GM23338 (cell line): Measurements from ENCODE around the gene CDC42EP5. TPM values are rescaled to one million over a fixed set of nuclear protein-coding genes. Genes with fewer than 3 reads are reported as not detected.

Experiments used
- ATAC-seq: fragments of 200-7000 bp; cut with Tn5 transposase; 3 replicates; pipeline ENCODE4 v1.9.1; 2020
- DNase-seq: peaks from one replicate; pipeline ENCODE4 v3.0.0-alpha.2; 2015; ENCODE audit warnings: low spot score
- H2AFZ ChIP-seq: fragments of 200-600 bp; sonication (generic); 2 replicates; pipeline ENCODE4 v1.8.0; 2016; ENCODE audit warnings: antibody characterized with exemption, mild to moderate bottlenecking, moderate library complexity
- H3F3A ChIP-seq: fragments of 200-600 bp; sonication (generic); replicated peaks from 2 replicates; pipeline ENCODE4 v1.8.0; 2017; ENCODE audit warnings: antibody characterized with exemption, mixed run types, low read depth
- H3K27ac ChIP-seq: fragments of 200-600 bp; sonication (generic); 2 replicates; pipeline ENCODE4 v1.6.1; 2016; ENCODE audit warnings: low read depth
- H3K27me3 ChIP-seq: fragments of 200-600 bp; sonication (generic); 2 replicates; pipeline ENCODE4 v1.8.0; 2016; ENCODE audit warnings: mild to moderate bottlenecking, mixed run types, moderate library complexity; ENCODE audit not compliant: insufficient read depth
- H3K36me3 ChIP-seq: fragments of 200-600 bp; sonication (generic); 2 replicates; pipeline ENCODE4 v1.8.0; 2016; ENCODE audit warnings: mild to moderate bottlenecking; ENCODE audit not compliant: insufficient read depth
- H3K4me1 ChIP-seq: fragments of 200-600 bp; sonication (generic); 2 replicates; pipeline ENCODE4 v1.8.0; 2016; ENCODE audit warnings: mild to moderate bottlenecking, moderate library complexity; ENCODE audit not compliant: insufficient read depth
- H3K4me2 ChIP-seq: fragments of 200-600 bp; sonication (generic); 2 replicates; pipeline ENCODE4 v1.7.1; 2017; ENCODE audit warnings: mixed run types
- H3K4me3 ChIP-seq: fragments of 200-600 bp; sonication (generic); 2 replicates; pipeline ENCODE4 v1.6.1; 2016; ENCODE audit warnings: mixed run types
- H3K79me2 ChIP-seq: fragments of 200-600 bp; sonication (generic); replicated peaks from 2 replicates; pipeline ENCODE4 v1.8.0; 2017; ENCODE audit warnings: mild to moderate bottlenecking; ENCODE audit not compliant: insufficient read depth
- H3K9me2 ChIP-seq: fragments of 200-600 bp; sonication (generic); 2 replicates; pipeline ENCODE4 v1.8.0; 2017; ENCODE audit not compliant: insufficient read depth
- H4K20me1 ChIP-seq: fragments of 200-600 bp; sonication (generic); replicated peaks from 2 replicates; pipeline ENCODE4 v1.8.0; 2017; ENCODE audit warnings: mild to moderate bottlenecking; ENCODE audit not compliant: insufficient read depth
- H3K27ac Mint-ChIP-seq: 2 replicates; pipeline ENCODE4 v1.8.0; 2020; ENCODE audit warnings: inconsistent platforms, mild to moderate bottlenecking, moderate library complexity, mixed read lengths
- H3K27me3 Mint-ChIP-seq: 3 replicates; pipeline ENCODE4 v1.8.0; 2022; ENCODE audit warnings: low read depth, mild to moderate bottlenecking, moderate library complexity, mixed read lengths, inconsistent platforms; ENCODE audit not compliant: insufficient read depth, poor library complexity
- H3K36me3 Mint-ChIP-seq: 3 replicates; pipeline ENCODE4 v1.8.0; 2021; ENCODE audit warnings: low read depth, mild to moderate bottlenecking, inconsistent platforms, moderate library complexity, mixed read lengths
- H3K4me1 Mint-ChIP-seq: 3 replicates; pipeline ENCODE4 v1.8.0; 2020; ENCODE audit warnings: mild to moderate bottlenecking, inconsistent platforms, mixed read lengths
- H3K4me3 Mint-ChIP-seq: 3 replicates; pipeline ENCODE4 v1.8.0; 2021; ENCODE audit warnings: moderate library complexity, mild to moderate bottlenecking, inconsistent platforms, mixed read lengths
- H3K9me3 Mint-ChIP-seq: 3 replicates; pipeline ENCODE4 v1.8.0; 2020; ENCODE audit warnings: moderate library complexity, mild to moderate bottlenecking, inconsistent platforms, mixed read lengths
- EZH2 ChIP-seq: fragments of 200-600 bp; sonication (generic); IDR thresholded peaks from one replicate; pipeline ENCODE4 v1.8.0; 2017; ENCODE audit warnings: antibody characterized with exemption, mild to moderate bottlenecking, low read depth; ENCODE audit not compliant: unreplicated experiment
- JUNB ChIP-seq: IDR thresholded peaks from one replicate; pipeline ENCODE4 v1.6.1; 2016; ENCODE audit warnings: antibody characterized with exemption; ENCODE audit not compliant: unreplicated experiment
- ZNF331 ChIP-seq: fragments of 250-450 bp; sonication (Bioruptor Pico); IDR thresholded peaks from 2 replicates; pipeline ENCODE4 v1.5.0; 2020; ENCODE audit warnings: low read depth, mild to moderate bottlenecking, moderate library complexity
- ZNF462 ChIP-seq: fragments of 250-450 bp; sonication (Bioruptor Pico); IDR thresholded peaks from 2 replicates; pipeline ENCODE4 v1.5.0; 2020; ENCODE audit warnings: mild to moderate bottlenecking, moderate library complexity
- polyA plus RNA-seq: library from polyadenylated mRNA; unstranded; fragments of >200 nt; fragmentation: Nextera tagmentation; extraction: Ambion mirVana; gene quantifications from 2 replicates; pipeline ENCODE4 v1.2.1, GENCODE V29; 2016
- total RNA-seq: library from RNA; depleted of rRNA; stranded (reverse); fragments of >200 nt; shearing (Covaris generic); gene quantifications from 2 replicates; pipeline ENCODE4 v1.2.3, GENCODE V29; 2014

Gene CDC42EP5
- total and polyA plus RNA-seq, 2 experiments from 2014 or later = 1.4 to 3.4 TPM

DNA sequence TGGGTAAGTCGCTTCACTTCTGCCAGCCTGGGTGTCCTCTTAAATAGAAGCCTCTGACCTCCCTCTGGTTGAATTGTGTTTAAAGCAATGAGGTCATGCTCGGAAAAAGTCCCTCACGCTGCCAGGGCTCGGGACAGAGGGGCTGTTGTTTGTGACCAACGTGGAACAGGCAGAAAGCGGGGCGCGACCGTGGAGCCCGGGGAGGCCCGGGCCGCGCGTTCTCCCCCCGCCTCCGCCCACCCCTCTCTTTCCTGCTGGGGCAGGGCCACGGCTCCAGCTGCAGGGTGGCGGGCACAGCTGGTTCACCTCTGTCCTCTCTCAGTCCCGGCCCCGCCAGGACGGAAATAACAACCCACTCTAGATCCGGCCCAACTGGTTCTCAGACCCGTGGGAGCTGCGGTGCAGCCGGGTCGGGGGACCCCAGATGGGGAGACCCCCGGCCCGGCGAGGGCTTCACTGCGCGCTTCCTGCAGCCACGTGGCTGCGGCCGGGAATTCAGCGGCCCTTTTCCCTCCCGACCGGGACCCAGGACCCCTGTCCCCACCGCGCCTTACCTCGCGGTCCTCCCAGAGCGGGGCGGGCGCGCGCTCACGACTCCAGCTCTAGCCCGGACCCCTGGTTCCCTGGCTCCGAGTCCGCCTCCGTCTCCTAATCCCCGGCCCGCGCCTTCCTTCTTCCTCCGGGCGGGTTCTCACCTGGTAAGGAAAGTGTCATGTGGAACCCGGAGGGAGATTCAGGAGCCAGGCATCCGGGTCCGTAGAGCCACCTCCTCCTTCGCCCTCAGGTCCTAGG is 1.9 kb downstream of the CDC42EP5 start:
- Histone ChIP-seq H2AFZ (peak overlapping the region; percentile 91; the same call in 1 of the 2 replicates), H3K27me3 (peaks cover 32% of the 10 kb centered on the region), H3K27ac (no peak overlapping the region), H3K4me3 (peak overlapping the region; percentile 60), H3K4me2 (peak overlapping the region; percentile 84), H3K79me2 (no peaks in the 10 kb centered on the region), H4K20me1 (no peaks in the 10 kb centered on the region; the same call in 1 of the 2 replicates), H3K36me3 (no peaks in the 10 kb centered on the region), H3K9me2 (no peaks in the 10 kb centered on the region), H3K4me1 (peaks cover 17% of the 10 kb centered on the region), H3F3A (0 out of 2 replicates have a peak, but pooled peaks cover 3% of the 10 kb centered on the region)
- no peak overlapping the region for H3K27ac Mint-ChIP-seq
- no peaks in the 10 kb centered on the region; the same call in 2 of the 3 replicates for H3K36me3 Mint-ChIP-seq
- H3K4me1 Mint-ChIP-seq = peaks cover 21% of the 10 kb centered on the region
- peak overlapping the region; percentile 58 for H3K4me3 Mint-ChIP-seq
- no peaks in the 10 kb centered on the region for H3K9me3 Mint-ChIP-seq
- peak; percentile 69 for ATAC-seq
- DNase-seq = peak; percentile 69
- peaks cover 26% of the 10 kb centered on the region for H3K27me3 Mint-ChIP-seq
- TF ChIP-seq ZNF331 (CRISPR knock-in tag) (no peak), EZH2 (peak; percentile 11), ZNF462 (CRISPR knock-in tag) (no peak), JUNB (no peak)
